IMR-90 (cell line): ENCODE results near the gene EBF3. TPM values are rescaled to one million over a fixed set of nuclear protein-coding genes. Genes with fewer than 3 reads are reported as not detected.

ENCODE experiments used
- ATAC-seq: fragments of 200-7000 bp; cut with Tn5 transposase; 2 replicates; pipeline ENCODE4 v1.9.1; 2020; ENCODE audit warnings: low read depth, mild to moderate bottlenecking, moderate library complexity
- BruUV-seq: library from RNA; stranded (reverse); fragments of 400-500 nt; replicated peaks from 2 replicates; lab custom pipeline; 2021; lab: Mats Ljungman, UMichigan
- CTCF ChIA-PET: fragments of 300-600 bp; formaldehyde crosslinking; extraction: SDS; loops from one replicate; lab custom pipeline; 2021; ENCODE audit warnings: antibody characterized with exemption; lab: Yijun Ruan, JAX
- POLR2A ChIA-PET: fragments of 300-600 bp; sonication (Branson Sonifier 250); formaldehyde crosslinking; loops from one replicate; lab custom pipeline; 2022; ENCODE audit warnings: antibody characterized with exemption; ENCODE audit not compliant: unreplicated experiment; lab: Charles Lee
- DNase-seq: peaks from one replicate; pipeline ENCODE4 v3.0.0; 2013
- H2AFZ ChIP-seq: replicated peaks from 2 replicates; pipeline ENCODE3; 2013; ENCODE audit warnings: low read length, mild to moderate bottlenecking; ENCODE audit not compliant: poor library complexity
- H2AK5ac ChIP-seq: 2 replicates; pipeline ENCODE4 v1.6.1; 2013; ENCODE audit warnings: low read depth, low read length, inconsistent platforms
- H2AK9ac ChIP-seq: replicated peaks from 2 replicates; pipeline ENCODE3; 2013; ENCODE audit warnings: mild to moderate bottlenecking, low read depth, low read length, moderate library complexity; ENCODE audit not compliant: poor library complexity
- H2BK120ac ChIP-seq: 2 replicates; pipeline ENCODE4 v1.6.1; 2013; ENCODE audit warnings: low read depth, low read length, inconsistent platforms
- H2BK15ac ChIP-seq: 3 replicates; pipeline ENCODE4 v1.6.1; 2013; ENCODE audit warnings: low read depth, low read length, inconsistent platforms
- H2BK20ac ChIP-seq: 2 replicates; pipeline ENCODE4 v1.6.1; 2013; ENCODE audit warnings: low read depth, mild to moderate bottlenecking, inconsistent platforms, low read length, moderate library complexity
- H2BK5ac ChIP-seq: 2 replicates; pipeline ENCODE4 v1.6.1; 2013; ENCODE audit warnings: mild to moderate bottlenecking, low read depth, low read length, inconsistent platforms; ENCODE audit not compliant: poor library complexity, severe bottlenecking
- H3K14ac ChIP-seq: replicated peaks from 2 replicates; pipeline ENCODE4 v1.6.1; 2013; ENCODE audit warnings: low read depth, low read length, inconsistent platforms
- H3K18ac ChIP-seq: 2 replicates; pipeline ENCODE4 v1.6.1; 2013; ENCODE audit warnings: low read depth, low read length, control low read depth
- H3K23ac ChIP-seq: 2 replicates; pipeline ENCODE4 v1.6.1; 2013; ENCODE audit warnings: low read depth, low read length, inconsistent platforms
- H3K27ac ChIP-seq: 2 replicates; pipeline ENCODE4 v1.5.1; 2013; ENCODE audit warnings: mild to moderate bottlenecking, control low read depth, low read length; ENCODE audit not compliant: insufficient read depth
- H3K27me3 ChIP-seq: 2 replicates; pipeline ENCODE4 v1.6.1; 2013; ENCODE audit warnings: low read length; ENCODE audit not compliant: control insufficient read depth, insufficient read depth
- H3K36me3 ChIP-seq: 2 replicates; pipeline ENCODE4 v1.6.1; 2013; ENCODE audit warnings: low read length, mixed read lengths; ENCODE audit not compliant: control insufficient read depth, insufficient read depth
- H3K4ac ChIP-seq: 2 replicates; pipeline ENCODE4 v1.6.1; 2013; ENCODE audit warnings: low read depth, low read length, inconsistent platforms
- H3K4me1 ChIP-seq: 2 replicates; pipeline ENCODE4 v1.6.1; 2013; ENCODE audit warnings: low read length, mixed read lengths; ENCODE audit not compliant: control insufficient read depth, insufficient read depth
- H3K4me2 ChIP-seq: 2 replicates; pipeline ENCODE4 v1.6.1; 2013; ENCODE audit warnings: low read depth, mild to moderate bottlenecking, control low read depth, low read length, moderate library complexity
- H3K4me3 ChIP-seq: 2 replicates; pipeline ENCODE4 v1.5.1; 2013; ENCODE audit warnings: low read depth, mild to moderate bottlenecking, control low read depth, low read length, moderate library complexity; ENCODE audit not compliant: insufficient read depth
- H3K56ac ChIP-seq: 2 replicates; pipeline ENCODE4 v1.6.1; 2013; ENCODE audit warnings: low read length, inconsistent platforms; ENCODE audit not compliant: insufficient read depth; ENCODE audit errors: extremely low read depth
- H3K79me1 ChIP-seq, 2 experiments: 2 replicates each; pipeline ENCODE4 v1.6.1; 2013; ENCODE audit warnings: low read length in 2 of 2, inconsistent platforms in 1 of 2, low read depth in 1 of 2
- H3K9ac ChIP-seq: 2 replicates; pipeline ENCODE4 v1.6.1; 2013; ENCODE audit warnings: low read depth, low read length, control low read depth
- H3K9me1 ChIP-seq: 2 replicates; pipeline ENCODE4 v1.6.1; 2013; ENCODE audit warnings: low read length, inconsistent platforms; ENCODE audit not compliant: insufficient read depth
- H3K9me3 ChIP-seq: 2 replicates; pipeline ENCODE4 v1.6.1; 2013; ENCODE audit warnings: low read length; ENCODE audit not compliant: control insufficient read depth, insufficient read depth
- H4K20me1 ChIP-seq: 2 replicates; pipeline ENCODE4 v1.6.1; 2013; ENCODE audit warnings: low read length, inconsistent platforms; ENCODE audit not compliant: insufficient read depth
- H4K5ac ChIP-seq: 2 replicates; pipeline ENCODE4 v1.6.1; 2013; ENCODE audit warnings: mild to moderate bottlenecking, low read depth, low read length, control low read depth
- H4K8ac ChIP-seq, 2 experiments: 2 replicates each; pipeline ENCODE4 v1.6.1; 2013; ENCODE audit warnings: low read depth in 2 of 2, low read length in 2 of 2, control low read depth in 1 of 2, inconsistent platforms in 1 of 2
- H4K91ac ChIP-seq: 2 replicates; pipeline ENCODE4 v1.6.1; 2013; ENCODE audit warnings: low read depth, low read length, inconsistent platforms; ENCODE audit not compliant: insufficient read depth
- CEBPB ChIP-seq: IDR thresholded peaks from 2 replicates; pipeline ENCODE4 v1.6.1; 2012; ENCODE audit warnings: low read depth, low read length, improper control_type of control experiment
- POLR2A ChIP-seq: IDR thresholded peaks from 2 replicates; pipeline ENCODE4 v1.6.1; 2012; ENCODE audit warnings: mild to moderate bottlenecking, low read depth, low read length
- SMC3 ChIP-seq: fragments of 150-350 bp; IDR thresholded peaks from 2 replicates; pipeline ENCODE4 v1.6.1; 2016; ENCODE audit warnings: low read depth, mild to moderate bottlenecking, antibody characterized with exemption, low read length, moderate library complexity
- WGBS, 2 experiments: methylation state at CpG; one replicate each; pipeline versions ENCODE4 v1.1.5 to v1.1.7; 2013; ENCODE audit warnings: missing lambda C conversion rate in 2 of 2; ENCODE audit not compliant: insufficient read length in 1 of 2; ENCODE audit errors: extremely low coverage in 2 of 2; 5-methylcytosine and 5-hydroxymethylcytosine counted together
- dilution Hi-C: fragments of 300-500 bp; cut with HindIII; formaldehyde crosslinking; loops from one replicate; pipeline ENCODE4 v1.14.3; 2018; ENCODE audit warnings: low sequenced_read_pairs; ENCODE audit not compliant: unreplicated experiment
- in situ Hi-C: fragments of 300-500 bp; cut with MboI; formaldehyde crosslinking; loops from 3 replicates; pipeline ENCODE4 v1.14.3; 2019; ENCODE audit warnings: low sequenced_read_pairs, inconsistent platforms, mixed read lengths
- intact Hi-C: fragments of 100-400 bp; cut with micrococcal nuclease; formaldehyde crosslinking; loops from 2 replicates; pipeline ENCODE4 v1.10.0; 2022
- polyA plus RNA-seq, 3 experiments: library from polyadenylated mRNA; depleted of rRNA; stranded (reverse); fragments of >200 nt; gene quantifications; 2 replicates each; pipeline ENCODE4 v1.2.3, GENCODE V29; 2012; ENCODE audit warnings: low replicate concordance in 1 of 3
- total RNA-seq: library from RNA; depleted of rRNA; stranded (reverse); fragments of >200 nt; gene quantifications from 2 replicates; pipeline ENCODE4 v1.2.3, GENCODE V29; 2012
- TF ChIP-seq, protein P1 (sequence below): conservative IDR thresholded peaks from 2 replicates; pipeline ENCODE4 v1.5.1; 2012; ENCODE audit warnings: mild to moderate bottlenecking, low read depth, low read length, improper control_type of control experiment

EBF3 gene
- total and polyA plus RNA-seq, 2 of the 4 experiments (the other 2 are of a cell fraction), result 0.36 to 0.70 TPM

DNA sequence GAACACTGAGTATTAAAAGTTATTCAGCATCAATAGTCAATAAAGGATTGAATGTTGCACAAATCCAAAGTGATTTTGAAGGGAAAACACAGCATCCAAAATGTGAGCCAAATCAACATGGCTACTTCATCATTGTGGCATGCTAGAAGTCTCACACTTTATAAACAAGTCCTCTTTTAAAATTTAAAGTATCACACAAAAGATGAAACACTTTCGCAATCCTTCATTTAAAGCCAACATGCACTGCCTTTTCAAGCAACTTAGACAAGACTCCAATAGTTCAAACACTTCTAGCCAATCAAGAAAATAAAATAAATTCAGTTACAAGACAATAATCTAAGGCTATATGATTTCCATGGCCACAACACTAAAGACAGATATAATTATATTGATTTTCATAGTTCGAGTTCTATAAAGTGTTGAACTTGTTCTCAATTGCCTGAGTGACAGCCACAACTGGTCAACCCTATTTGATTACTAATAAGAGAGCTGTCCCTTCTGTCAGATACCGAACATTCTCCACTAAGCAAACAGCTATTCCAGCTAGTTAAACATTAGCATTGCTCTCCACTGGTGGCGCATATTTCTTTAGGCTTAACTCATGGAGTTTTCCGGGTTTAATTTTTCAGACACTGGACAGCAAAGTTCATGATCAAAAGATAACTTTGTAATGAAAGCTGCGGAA lies 8.3 kb downstream of the EBF3 start:
- no peaks in the 10 kb centered on the region for H3K79me1 ChIP-seq
- H3K4me1 ChIP-seq, result peaks cover 2% of the 10 kb centered on the region; the same call in 1 of the 2 replicates
- no peak overlapping the region for H3K4me2 ChIP-seq
- H2BK20ac ChIP-seq, result no peak overlapping the region
- dilution Hi-C loops, result no loop called here
- no peak overlapping the region for H3K14ac ChIP-seq
- peaks cover 5% of the 10 kb centered on the region; the same call in 1 of the 2 replicates for H3K36me3 ChIP-seq
- TF ChIP-seq, protein P1, sequence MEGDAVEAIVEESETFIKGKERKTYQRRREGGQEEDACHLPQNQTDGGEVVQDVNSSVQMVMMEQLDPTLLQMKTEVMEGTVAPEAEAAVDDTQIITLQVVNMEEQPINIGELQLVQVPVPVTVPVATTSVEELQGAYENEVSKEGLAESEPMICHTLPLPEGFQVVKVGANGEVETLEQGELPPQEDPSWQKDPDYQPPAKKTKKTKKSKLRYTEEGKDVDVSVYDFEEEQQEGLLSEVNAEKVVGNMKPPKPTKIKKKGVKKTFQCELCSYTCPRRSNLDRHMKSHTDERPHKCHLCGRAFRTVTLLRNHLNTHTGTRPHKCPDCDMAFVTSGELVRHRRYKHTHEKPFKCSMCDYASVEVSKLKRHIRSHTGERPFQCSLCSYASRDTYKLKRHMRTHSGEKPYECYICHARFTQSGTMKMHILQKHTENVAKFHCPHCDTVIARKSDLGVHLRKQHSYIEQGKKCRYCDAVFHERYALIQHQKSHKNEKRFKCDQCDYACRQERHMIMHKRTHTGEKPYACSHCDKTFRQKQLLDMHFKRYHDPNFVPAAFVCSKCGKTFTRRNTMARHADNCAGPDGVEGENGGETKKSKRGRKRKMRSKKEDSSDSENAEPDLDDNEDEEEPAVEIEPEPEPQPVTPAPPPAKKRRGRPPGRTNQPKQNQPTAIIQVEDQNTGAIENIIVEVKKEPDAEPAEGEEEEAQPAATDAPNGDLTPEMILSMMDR, result no peak
- TF ChIP-seq SMC3 (no peak), POLR2A (no peak), CEBPB (peak; percentile 49; the same call in 1 of the 2 replicates)
- DNase-seq, result no peak
- no peak overlapping the region for H4K8ac ChIP-seq
- ChIA-PET POLR2A (no interaction called here), CTCF (no interaction called here)
- no peaks in the 10 kb centered on the region for H4K20me1 ChIP-seq
- H3K27me3 ChIP-seq, result peaks cover 24% of the 10 kb centered on the region
- no peak overlapping the region for H4K5ac ChIP-seq
- no peak overlapping the region for H3K4me3 ChIP-seq
- H3K56ac ChIP-seq, result no peak overlapping the region
- no peaks in the 10 kb centered on the region for H3K9me3 ChIP-seq
- H3K27ac ChIP-seq, result no peak overlapping the region
- H2AK5ac ChIP-seq, result no peak overlapping the region
- H3K23ac ChIP-seq, result no peak overlapping the region
- H2BK120ac ChIP-seq, result no peak overlapping the region
- H3K9ac ChIP-seq, result no peak overlapping the region
- no peak overlapping the region for H3K18ac ChIP-seq
- no TSS peak for BruUV-seq
- no peaks in the 10 kb centered on the region for H3K9me1 ChIP-seq
- no peak overlapping the region for H3K4ac ChIP-seq
- intact Hi-C loops, result loop anchor here (5.0 to 10.0 kb wide), 2 partner anchors 631 to 858 kb away; no protein-coding TSS in a partner anchor
- H4K91ac ChIP-seq, result no peak overlapping the region
- H2AK9ac ChIP-seq, result no peak overlapping the region
- ATAC-seq, result peak; percentile 37
- H2BK5ac ChIP-seq, result no peak overlapping the region
- in situ Hi-C loops, result no loop called here
- no peak overlapping the region for H2AFZ ChIP-seq
- H2BK15ac ChIP-seq, result no peak overlapping the region
- WGBS, 2 experiments, result 38% methylated on average over 2 of the region's 6 CpGs; no CpG with 5 or more reads in 1 of the 2 experiments
